ENCODE results near the gene SRSF9. TPM values are rescaled to one million over a fixed set of nuclear protein-coding genes. Genes with fewer than 3 reads are reported as not detected.
"Not testable (repeated sequence)": the region's sequence is repeated elsewhere in the genome, so short reads cannot be mapped to it uniquely, and the experiment has no call there.

The SRSF9 gene, protein sequence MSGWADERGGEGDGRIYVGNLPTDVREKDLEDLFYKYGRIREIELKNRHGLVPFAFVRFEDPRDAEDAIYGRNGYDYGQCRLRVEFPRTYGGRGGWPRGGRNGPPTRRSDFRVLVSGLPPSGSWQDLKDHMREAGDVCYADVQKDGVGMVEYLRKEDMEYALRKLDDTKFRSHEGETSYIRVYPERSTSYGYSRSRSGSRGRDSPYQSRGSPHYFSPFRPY
- total RNA-seq = 99.2 TPM

DNA sequence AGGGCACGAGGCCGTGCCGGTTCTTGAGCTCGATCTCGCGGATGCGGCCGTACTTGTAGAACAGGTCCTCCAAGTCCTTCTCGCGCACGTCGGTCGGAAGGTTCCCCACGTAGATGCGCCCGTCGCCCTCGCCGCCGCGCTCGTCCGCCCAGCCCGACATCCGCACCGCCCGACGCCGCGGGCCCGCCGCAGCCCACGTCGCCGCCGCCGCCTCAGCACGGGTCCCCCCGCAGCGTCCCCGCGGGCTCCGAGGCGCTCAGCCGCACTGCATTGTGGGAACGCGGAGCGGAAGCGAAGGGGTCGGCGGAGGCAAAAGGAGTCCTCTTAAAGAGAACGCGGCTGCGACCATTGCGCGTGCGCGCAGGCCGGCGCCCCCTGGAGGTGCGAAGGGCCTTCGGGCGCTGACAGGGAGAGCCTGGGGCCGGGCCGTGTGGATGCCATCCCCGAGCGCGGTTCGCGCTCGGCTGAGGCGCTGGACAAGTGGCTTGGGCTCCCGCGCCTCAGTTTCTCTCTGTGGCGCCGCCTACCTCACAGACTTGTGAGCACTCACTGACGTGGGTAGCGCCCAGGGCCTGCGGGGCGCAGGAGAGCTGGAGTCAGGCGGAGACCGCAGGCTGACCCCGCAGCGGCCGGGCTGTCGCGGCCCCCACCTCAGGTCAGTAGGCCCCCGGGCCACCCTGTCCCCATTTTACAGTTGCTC, at the start of gene SRSF9:
Gene SRSF9, minus strand, starts transcription at position 299 of the 700 bp plus-strand sequence. Its CDS starts 139 bp downstream, at position 160.
- intact Hi-C loops (cut with DNase I) = no loop called here
- ATAC-seq = peak; percentile 98
- peak; percentile 97 for DNase-seq (ENCODE audit: low spot score)

DNA sequence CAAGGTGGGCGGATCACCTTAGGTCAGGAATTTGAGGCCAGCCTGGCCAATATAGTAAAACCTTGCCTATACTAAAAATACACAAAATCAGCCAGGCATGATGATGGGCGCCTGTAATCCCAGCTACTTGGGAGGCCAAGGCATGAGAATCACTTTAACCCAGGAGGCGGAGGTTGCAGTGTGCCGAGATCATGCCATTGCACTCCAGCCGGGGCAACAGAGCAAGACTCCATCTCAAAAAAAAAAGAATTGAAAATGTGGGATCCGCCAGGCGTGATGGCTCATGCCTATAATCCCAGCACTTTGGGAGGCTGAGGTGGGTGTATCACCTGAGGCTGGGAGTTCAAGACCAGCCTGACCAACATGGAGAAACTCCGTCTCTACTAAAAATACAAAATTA, 49.8 kb upstream of the SRSF9 start:
- intact Hi-C loops (cut with DNase I) = not testable (repeated sequence)

DNA sequence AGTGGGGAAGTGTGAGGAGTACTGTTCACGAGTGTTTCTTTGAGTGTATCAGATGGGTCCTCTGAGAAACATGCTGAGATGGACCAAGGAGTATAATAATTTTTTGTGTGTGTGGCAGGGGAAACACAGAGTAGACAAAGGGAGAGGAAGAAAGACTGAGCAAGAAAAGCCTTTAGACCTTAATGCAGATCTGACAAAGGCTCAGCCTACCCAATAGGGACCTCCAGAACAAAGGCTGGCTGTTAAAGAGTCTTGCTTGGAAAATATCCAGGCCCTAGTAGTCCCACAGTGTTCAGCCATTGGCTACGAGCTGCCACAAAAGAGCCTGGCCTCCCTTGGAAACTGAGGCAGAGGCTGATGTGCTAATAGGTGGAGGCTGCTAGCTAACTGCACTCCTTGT, 45.9 kb upstream of the SRSF9 start:
- intact Hi-C loops (cut with DNase I) = no loop called here
- ATAC-seq (peak; percentile 38), DNase-seq (ENCODE audit: low spot score) (no peak)

More for the DNA sequence above, 49.8 kb upstream of the SRSF9 start:
- ATAC-seq; DNase-seq (ENCODE audit: low spot score): not testable (repeated sequence)

DNA sequence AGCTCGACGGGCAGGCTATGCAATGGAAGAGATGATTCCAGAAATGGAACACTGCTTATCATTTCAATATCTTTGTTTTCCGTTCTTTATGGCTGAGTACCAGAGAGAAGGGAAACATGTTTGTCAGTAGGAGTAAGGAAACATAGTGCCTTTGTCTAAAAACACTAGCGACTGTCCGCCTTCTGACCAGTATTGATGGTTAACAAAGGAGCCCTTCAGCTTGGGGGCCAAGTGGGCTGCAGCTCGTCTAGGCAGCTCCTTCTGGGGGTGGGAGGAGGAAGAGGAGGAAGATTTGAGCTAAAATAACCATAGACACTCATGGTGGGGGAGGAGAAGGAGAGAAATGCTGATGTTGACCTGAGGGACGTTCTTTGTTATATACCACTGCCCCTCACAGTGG, 44.5 kb upstream of the SRSF9 start:
- peak; percentile 81 for ATAC-seq
- DNase-seq (ENCODE audit: low spot score) = no peak
- intact Hi-C loops (cut with DNase I) = no loop called here

DNA sequence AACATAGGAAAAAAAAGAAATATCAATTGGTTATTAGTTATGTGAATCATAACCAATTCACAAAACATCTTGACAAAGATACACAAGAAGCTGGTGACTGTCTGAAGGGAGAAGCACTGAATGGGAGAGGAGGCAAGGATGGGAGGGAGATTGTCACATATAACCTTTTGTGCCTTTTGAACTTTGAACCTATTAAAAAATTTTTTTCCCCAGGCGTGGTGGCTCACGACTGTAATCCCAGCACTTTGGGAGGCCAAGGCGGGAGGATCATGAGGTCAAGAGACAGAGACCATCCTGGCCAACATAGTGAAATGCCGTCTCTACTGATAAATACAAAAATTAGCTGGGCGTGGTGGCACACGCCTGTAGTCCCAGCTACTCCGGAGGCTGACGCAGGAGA, 39.0 kb upstream of the SRSF9 start:
- intact Hi-C loops (cut with DNase I) = no loop called here
- DNase-seq (ENCODE audit: low spot score) (no peak), ATAC-seq (no peak)

DNA sequence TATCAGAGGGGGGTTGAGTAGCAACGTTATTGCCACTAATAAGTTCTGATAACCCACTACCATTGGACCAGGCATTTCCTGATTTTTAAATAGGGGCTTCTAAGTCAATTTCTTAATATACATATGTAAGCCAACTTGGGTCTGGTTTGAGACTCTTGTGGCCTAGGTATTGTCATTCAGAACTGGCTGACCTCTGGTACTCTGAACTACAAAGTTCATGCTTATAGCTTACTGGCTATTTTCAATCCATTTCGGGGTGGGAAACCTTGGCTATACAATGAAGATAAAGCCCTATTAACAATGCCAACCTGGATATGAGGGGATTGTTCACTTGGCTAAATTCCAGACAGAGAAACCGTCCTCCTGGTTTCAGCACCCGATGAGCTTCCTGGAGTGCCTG, 35.0 kb upstream of the SRSF9 start:
- ATAC-seq = no peak
- intact Hi-C loops (cut with DNase I) = no loop called here
- no peak for DNase-seq (ENCODE audit: low spot score)

DNA sequence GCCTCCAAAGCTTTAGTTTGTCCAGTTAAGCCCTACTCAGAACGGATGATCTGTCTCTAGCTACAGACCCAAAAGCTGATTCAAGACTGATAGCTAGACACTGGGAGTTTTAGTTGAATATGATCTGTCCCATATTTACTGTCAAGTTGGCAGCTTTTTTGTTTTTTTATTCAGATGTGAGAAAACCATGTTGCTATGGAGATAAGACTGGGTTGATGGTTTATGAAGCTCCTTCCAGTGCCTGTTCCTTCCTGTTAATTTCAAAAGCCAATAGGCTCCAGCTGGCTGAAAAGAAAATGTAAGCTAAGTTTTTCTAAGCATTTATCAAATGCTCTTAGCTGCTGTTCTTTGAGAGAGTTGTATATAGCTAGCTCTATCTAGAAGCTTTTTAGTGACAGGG, 31.0 kb upstream of the SRSF9 start:
- no peak for ATAC-seq

DNA sequence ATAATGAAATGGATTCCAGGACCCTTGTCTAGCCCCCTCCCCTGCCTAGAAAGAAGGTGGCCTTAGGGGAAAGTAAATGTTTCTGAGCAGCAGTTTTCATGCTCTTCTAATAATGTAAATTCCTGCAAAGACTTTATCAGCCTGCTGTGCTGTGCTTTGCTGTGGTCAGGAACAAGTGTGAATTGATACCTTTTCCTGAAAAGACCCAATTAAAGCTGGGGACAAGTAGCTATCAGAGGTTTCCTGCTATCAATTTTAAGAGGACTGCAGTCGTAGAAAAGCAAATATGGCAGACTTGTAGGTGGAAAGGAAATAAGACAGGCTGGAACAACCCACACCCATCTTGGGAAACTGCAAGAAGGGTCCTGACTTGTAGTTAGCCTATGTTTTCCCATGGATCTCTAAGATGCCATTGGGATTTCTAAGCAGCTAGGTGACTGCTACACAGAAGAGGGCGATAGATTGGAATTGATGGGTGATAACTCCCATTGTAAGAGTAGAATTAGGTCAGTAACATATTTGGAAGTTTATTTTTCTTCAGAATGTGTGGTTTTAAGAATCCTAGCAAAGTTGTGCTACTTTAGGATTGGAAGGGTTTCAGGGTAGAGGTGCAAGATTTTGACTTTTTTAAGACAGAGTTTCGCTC, 29.4 kb upstream of the SRSF9 start:
- no peak for DNase-seq (ENCODE audit: low spot score)
- no peak for ATAC-seq
- intact Hi-C loops (cut with DNase I) = no loop called here

More for the DNA sequence above, 31.0 kb upstream of the SRSF9 start:
- DNase-seq (ENCODE audit: low spot score) = no peak
- intact Hi-C loops (cut with DNase I) = no loop called here

DNA sequence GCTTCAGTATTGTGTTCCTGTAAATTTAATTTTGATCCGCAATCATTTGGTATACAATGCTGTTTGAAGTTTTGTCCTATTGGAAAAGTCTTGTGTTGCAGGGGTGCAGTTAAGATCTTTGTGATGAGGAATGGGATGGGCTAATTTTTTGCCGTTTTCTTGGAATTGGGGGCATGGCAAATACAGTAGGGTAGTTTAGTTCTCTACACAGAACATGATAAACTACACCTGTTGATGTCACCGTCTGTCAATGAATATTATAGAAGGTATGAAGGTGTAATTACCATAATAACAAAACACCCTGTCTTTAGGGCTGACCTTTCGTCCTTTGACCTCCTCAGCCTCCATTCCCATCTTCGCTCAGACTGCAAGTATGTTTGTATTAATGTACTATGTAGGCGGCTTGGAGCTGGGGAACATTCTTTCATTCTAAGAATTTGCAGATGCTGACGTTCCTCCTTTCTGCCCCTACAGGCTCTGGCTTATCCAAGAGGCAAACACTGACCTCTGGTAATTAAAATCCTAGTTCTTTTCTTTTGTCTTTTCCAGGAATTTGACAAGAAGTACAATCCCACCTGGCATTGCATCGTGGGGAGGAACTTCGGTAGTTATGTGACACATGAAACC, 28.1 kb upstream of the SRSF9 start:
- DNase-seq (ENCODE audit: low spot score) (no peak), ATAC-seq (no peak)
- intact Hi-C loops (cut with DNase I) = no loop called here

DNA sequence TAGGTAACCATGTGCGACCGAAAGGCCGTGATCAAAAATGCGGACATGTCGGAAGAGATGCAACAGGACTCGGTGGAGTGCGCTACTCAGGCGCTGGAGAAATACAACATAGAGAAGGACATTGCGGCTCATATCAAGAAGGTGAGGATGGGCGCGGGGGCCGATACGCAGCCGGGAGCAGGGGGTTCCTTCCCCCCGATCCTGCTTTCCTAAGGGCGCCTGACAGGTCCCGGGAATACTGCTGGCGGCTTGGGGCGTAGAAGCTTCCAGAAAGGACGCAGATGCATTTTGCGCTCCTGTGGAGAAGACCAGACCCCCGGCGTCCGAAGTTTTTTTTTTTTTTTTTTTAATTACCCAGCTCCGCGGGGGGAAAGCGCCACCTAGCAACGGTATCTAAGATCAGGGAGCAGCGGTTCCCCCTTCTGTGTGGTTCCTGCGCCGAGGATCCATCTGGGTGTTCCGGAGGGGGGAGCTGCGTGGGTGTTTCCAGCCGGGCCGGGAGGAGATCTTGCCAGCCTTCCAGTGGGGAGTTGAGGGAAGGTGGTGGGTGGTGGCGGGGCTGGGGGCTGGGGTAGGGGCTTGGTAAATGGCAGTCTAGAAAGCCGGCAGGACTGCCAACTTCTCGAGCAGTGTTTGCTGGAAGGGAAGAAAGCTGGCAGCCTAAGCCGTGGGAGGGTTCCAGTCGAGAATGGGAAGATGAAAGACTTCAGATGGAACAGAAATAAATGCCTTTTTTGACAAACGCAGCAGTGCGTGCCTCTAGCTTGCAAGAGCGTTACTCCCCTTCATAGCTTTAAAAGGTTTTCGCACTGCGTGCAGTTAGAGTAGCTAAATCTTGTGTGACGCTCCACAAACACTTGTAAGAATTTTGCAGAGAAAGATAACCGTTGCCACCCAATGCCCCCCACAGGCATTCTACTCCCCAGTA, 27.1 kb upstream of the SRSF9 start:
- DNase-seq (ENCODE audit: low spot score) (peak; percentile 84), ATAC-seq (peak; percentile 82)
- intact Hi-C loops (cut with DNase I) = no loop called here

DNA sequence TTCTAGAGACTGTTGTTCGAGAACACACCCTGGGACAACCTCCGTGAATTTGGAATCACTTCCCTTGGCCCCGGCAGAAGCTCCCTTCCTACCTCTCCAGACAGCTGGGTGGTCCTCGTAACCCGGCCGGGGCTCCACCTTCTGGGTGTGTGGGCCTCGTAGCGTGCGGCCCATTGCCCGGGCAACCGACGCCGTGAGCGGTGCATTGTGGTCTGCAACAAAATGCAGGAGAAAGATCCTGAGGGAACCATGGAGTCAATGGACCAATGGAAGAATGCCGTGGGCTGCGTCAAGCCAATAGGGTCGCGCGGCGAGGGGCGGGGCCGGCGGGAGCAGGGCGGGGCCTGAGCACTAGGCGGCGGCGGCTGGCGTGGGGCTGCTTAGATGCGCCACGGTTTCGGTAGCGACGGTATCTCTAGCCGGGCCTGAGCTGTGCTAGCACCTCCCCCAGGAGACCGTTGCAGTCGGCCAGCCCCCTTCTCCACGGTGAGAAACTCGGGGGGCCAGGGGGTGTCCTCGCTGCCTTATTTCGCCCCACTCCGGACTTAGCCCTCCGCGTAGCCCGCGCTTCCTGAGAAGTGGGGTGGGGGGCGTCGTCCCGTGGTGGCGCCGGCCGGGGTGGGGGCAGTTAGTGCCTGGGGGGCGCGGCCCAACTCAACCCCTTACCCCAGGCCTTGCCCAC, 26.3 kb upstream of the SRSF9 start, which contains the start of gene DYNLL1:
Gene DYNLL1, plus strand, starts transcription at position 383 of the 682 bp plus-strand sequence. CDS start 309 bp downstream, outside the sequence.
- intact Hi-C loops (cut with DNase I) = no loop called here
- ATAC-seq (peak; percentile 99), DNase-seq (ENCODE audit: low spot score) (peak; percentile 98)

DNA sequence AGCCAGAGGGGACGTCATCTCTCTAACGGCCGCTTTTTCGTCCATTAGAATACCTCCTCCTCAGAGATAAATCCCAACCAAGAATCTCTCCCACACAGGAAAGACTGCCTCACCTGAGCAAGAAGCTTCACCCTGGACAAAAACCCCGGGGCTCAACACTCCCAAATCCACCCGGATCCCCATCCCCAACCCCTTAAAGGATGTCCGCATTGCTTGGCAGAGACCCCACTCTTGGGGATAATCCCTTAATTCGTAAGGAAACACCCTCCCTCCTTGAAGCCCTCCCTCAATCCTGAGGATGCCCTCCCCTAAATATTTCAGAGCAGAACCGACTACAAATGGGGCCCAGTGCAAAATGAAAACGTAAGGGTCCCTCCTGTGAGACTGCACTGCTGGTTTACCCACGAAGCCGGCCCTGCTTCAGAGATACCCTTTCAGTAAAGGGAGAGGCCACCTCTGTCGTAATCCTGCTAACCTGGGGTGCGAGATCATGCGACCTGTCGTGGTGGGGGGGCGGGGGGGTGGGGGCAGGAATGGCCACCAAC, 25.7 kb upstream of the SRSF9 start:
- intact Hi-C loops (cut with DNase I) = no loop called here
- peak; percentile 3 for ATAC-seq
- DNase-seq (ENCODE audit: low spot score) = no peak

DNA sequence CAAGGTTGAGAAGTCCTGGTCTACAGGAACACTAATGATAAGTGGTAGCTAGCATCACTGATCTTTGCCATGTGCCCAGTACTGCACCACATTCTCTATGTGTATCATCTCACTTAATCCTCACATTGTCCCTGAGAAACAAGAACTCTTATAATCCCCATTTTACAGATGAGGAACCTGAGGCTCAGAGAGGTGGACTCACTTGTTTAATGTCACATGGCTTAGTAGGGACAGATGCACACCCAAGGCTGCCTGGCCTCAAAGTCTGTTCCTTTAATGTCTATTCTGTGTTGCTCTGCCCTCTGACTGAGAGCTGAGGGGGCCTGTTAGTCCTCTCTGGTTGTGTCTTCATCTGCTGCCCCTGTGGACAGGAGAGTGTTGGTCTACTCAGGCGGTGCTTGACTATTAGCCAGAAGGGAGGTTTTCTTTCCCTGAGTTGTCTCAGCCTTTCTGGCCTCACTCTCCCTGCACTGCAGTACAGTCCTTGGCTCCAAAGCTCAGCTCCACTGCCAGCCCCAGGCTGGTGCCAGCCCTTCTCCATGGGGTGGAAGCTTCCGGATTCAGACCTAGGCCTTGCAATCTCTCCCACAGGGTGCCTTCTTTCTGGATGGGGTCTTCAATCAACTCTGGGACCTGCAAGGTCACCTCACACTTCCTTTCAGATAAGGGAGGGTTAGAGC, 21.4 kb upstream of the SRSF9 start:
- intact Hi-C loops (cut with DNase I) = no loop called here
- ATAC-seq (no peak), DNase-seq (ENCODE audit: low spot score) (no peak)

DNA sequence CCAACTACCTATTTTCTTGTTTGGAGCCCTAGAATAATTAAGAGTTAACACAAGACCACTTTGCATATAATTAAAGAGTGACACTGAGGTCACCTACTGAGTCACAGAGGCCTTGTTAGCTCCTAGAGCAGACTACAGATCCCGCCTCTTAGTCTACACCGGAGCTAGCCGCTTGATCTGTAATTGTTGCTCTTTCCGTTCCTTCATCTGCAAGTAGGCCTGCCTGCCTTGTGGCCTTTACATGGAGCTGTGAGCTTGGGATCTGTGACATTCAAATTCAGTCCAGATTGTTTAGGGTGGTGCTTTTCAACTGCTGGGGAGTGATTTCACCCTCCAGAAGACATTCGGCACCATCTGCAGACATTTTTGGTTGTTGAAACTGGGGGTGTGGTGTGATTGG, 20.8 kb upstream of the SRSF9 start:
- ATAC-seq = no peak
- intact Hi-C loops (cut with DNase I) = no loop called here
- no peak for DNase-seq (ENCODE audit: low spot score)

DNA sequence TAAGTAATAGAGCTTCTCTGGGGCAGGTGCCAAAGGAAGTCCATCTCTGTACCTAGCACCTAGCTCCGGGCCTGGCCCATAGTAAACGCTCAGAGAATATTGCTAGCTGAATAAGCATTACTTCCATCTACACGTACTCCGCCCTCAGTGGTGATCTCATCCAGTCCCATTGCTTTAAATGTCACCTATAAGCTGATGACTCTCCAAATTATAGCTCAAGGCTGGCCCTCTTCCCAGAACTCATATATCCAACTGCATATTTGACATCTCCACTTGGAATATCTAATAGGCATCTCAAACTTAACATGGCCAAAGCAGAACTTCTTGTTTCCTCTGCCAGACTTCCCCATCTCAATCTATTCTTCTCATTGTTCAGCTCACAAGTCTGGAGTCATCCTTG, 19.5 kb upstream of the SRSF9 start:
- ATAC-seq (no peak), DNase-seq (ENCODE audit: low spot score) (no peak)
- intact Hi-C loops (cut with DNase I) = no loop called here

DNA sequence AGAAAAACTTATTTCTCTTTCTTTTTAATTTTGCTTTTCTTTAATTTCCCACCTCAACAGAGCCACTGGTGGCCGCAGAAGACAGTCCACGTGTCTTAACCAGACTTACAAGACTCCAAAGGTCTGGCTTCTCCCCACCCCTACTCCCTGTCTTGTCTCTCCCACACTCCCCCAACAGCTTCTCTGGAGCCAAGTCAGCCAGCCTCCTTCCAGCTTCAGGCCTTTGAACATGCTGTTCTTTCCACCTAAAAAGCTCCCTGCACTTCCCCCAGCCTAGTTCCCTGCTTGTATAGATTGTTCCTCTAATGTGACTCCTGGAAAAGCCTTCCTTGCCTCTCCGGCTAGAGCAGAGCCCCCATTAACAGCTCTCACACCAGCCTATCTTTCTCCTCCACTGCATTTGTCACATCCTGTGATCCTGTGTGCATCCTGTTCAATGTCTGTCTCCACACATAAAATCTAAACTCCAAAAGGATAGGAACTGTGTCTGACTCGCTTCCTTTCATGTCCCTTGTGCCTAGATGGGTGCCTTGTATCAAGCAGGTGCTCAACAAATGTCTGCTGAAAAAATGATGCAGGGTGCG, 18.6 kb upstream of the SRSF9 start:
- ATAC-seq = no peak
- DNase-seq (ENCODE audit: low spot score) = no peak
- intact Hi-C loops (cut with DNase I) = no loop called here

DNA sequence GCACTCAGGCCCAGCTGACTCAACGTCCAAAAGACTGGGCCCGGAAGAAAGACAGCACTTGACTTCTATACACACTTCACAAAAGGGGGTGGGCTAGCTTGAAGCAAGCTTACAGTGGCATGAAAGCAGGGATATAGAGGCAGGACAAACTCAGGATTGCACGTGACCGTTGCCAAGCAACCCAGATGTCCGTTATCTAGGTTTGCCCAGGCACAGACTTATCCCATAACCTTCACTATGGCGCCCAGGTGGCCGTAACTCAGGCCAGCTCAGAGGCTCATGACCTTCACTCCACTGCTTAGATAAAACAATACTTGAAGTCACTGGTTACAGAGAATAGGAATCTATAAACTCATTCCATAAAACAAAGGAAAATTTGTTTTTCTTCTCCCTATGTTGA, 18.0 kb upstream of the SRSF9 start:
- ATAC-seq; intact Hi-C loops (cut with DNase I): not testable (repeated sequence)

More for the DNA sequence above, 18.0 kb upstream of the SRSF9 start:
- not testable (repeated sequence) for DNase-seq (ENCODE audit: low spot score)
